ENCODE results near the gene ATP13A5. TPM values are rescaled to one million over a fixed set of nuclear protein-coding genes. Genes with fewer than 3 reads are reported as not detected.

ATP13A5 gene
- total RNA-seq, 2 donors from 2014 or later = 0.59 TPM; not detected in 1

DNA sequence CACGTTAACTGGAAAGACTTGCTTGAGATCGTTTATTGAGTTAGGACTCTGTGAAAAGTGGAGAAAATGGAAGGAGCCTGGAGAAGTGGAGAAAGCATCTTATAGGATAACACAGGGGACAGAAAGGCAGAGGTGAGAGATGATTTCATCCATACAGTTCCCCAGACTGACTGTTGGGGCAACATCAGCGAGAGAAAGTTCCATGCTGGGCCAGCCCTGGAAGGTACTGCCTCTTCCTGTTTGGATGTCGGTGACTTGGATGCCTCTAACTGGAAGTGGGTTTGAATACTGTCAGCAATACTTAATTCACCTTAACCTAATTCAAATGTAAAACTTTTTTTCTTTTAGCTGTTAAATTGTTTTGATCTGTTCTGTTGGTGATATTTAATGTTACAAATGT is 32.3 kb downstream of the ATP13A5 start:
- no peaks in the 10 kb centered on the region for H3K27me3 ChIP-seq (ENCODE audit: control insufficient read depth, insufficient read depth, low read length, poor library complexity, severe bottlenecking)
- TF ChIP-seq, protein P1, sequence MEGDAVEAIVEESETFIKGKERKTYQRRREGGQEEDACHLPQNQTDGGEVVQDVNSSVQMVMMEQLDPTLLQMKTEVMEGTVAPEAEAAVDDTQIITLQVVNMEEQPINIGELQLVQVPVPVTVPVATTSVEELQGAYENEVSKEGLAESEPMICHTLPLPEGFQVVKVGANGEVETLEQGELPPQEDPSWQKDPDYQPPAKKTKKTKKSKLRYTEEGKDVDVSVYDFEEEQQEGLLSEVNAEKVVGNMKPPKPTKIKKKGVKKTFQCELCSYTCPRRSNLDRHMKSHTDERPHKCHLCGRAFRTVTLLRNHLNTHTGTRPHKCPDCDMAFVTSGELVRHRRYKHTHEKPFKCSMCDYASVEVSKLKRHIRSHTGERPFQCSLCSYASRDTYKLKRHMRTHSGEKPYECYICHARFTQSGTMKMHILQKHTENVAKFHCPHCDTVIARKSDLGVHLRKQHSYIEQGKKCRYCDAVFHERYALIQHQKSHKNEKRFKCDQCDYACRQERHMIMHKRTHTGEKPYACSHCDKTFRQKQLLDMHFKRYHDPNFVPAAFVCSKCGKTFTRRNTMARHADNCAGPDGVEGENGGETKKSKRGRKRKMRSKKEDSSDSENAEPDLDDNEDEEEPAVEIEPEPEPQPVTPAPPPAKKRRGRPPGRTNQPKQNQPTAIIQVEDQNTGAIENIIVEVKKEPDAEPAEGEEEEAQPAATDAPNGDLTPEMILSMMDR (conservative IDR thresholded peaks at IDR 0.05) = no peak
- H3K4me1 ChIP-seq (ENCODE audit: control insufficient read depth, insufficient read depth, low read length) = peaks cover 10% of the 10 kb centered on the region
- 88 to 100% methylated on average over 3 to 4 of the region's 4 CpGs for WGBS, 2 experiments (ENCODE audit: insufficient coverage in 1 of 2, insufficient read length in 1 of 2)
- H3K9ac ChIP-seq (ENCODE audit: extremely low read depth, low read length, poor library complexity, severe bottlenecking) = no peak overlapping the region
- H3K36me3 ChIP-seq (ENCODE audit: control insufficient read depth, insufficient read depth, low read length) = no peaks in the 10 kb centered on the region
- no peaks in the 10 kb centered on the region for H3K9me3 Mint-ChIP-seq
- no peak overlapping the region for H3K27ac ChIP-seq (ENCODE audit: low read depth, low read length)
- H3K4me3 Mint-ChIP-seq = no peak overlapping the region
- H3K4me3 ChIP-seq (ENCODE audit: low read length) = no peak overlapping the region
- no peak overlapping the region for H3K27ac Mint-ChIP-seq
- DNase-seq = peak; percentile 69
- no peaks in the 10 kb centered on the region for H3K27me3 Mint-ChIP-seq (ENCODE audit: insufficient read depth)
- H3K4me1 Mint-ChIP-seq = peaks cover 26% of the 10 kb centered on the region
- no peaks in the 10 kb centered on the region for H3K9me3 ChIP-seq (ENCODE audit: control insufficient read depth, low read length)
- no peaks in the 10 kb centered on the region for H3K36me3 Mint-ChIP-seq (ENCODE audit: low read depth)

DNA sequence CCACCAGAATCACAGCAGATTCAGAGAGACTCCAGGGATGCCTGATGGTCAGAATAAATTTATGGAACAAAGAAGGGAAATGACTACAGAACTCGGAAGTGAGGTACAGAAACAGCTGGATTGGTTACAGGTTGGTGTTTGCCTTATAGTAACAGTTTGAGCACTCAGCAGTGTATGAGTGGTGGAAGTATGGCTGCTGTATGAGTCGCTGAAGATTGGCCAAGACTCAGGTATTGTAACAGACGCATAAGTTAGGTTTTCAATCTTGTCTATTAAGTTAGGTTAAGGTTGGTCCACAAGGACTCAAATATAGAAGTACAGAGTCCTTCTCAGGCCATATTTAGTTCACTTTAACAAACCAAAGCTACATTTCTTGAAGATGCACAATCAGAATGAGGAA is 33.1 kb downstream of the ATP13A5 start:
- Mint-ChIP-seq H3K4me1 (peaks cover 26% of the 10 kb centered on the region), H3K36me3 (ENCODE audit: low read depth) (no peaks in the 10 kb centered on the region), H3K9me3 (no peaks in the 10 kb centered on the region), H3K4me3 (no peak overlapping the region), H3K27me3 (ENCODE audit: insufficient read depth) (no peaks in the 10 kb centered on the region), H3K27ac (no peak overlapping the region)
- WGBS, 2 experiments (ENCODE audit: insufficient coverage in 1 of 2, insufficient read length in 1 of 2) = 90 to 93% methylated on average over 3 of the region's 3 CpGs
- Histone ChIP-seq H3K27me3 (ENCODE audit: control insufficient read depth, insufficient read depth, low read length, poor library complexity, severe bottlenecking) (no peaks in the 10 kb centered on the region), H3K4me3 (ENCODE audit: low read length) (no peak overlapping the region), H3K9ac (ENCODE audit: extremely low read depth, low read length, poor library complexity, severe bottlenecking) (no peak overlapping the region), H3K9me3 (ENCODE audit: control insufficient read depth, low read length) (no peaks in the 10 kb centered on the region), H3K27ac (ENCODE audit: low read depth, low read length) (no peak overlapping the region), H3K4me1 (ENCODE audit: control insufficient read depth, insufficient read depth, low read length) (peaks cover 10% of the 10 kb centered on the region), H3K36me3 (ENCODE audit: control insufficient read depth, insufficient read depth, low read length) (no peaks in the 10 kb centered on the region)
- no peak for DNase-seq
- TF ChIP-seq, protein P1 (conservative IDR thresholded peaks at IDR 0.05) = no peak

DNA sequence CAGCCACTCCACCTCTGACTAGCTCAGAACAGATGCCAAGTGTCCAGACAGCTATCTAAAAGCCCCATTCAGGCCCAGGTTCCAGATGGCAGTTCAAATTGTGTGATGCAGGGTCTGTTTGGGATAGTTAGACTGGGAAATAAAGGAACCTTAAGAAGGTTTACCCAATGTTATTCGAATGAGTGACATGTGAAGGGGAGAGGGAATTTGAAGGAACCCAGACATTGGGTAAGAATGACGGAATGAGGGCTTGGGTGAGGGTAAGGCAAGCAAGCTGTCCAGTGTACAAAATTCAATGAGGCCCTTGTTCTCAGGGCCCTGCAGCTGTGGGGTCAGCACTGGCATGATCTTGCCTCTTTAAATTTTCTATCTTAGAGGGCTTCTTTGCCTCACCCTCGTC is 34.1 kb downstream of the ATP13A5 start:
- no peaks in the 10 kb centered on the region for H3K36me3 ChIP-seq (ENCODE audit: control insufficient read depth, insufficient read depth, low read length)
- TF ChIP-seq, protein P1 (conservative IDR thresholded peaks at IDR 0.05) = no peak
- H3K27me3 ChIP-seq (ENCODE audit: control insufficient read depth, insufficient read depth, low read length, poor library complexity, severe bottlenecking) = no peaks in the 10 kb centered on the region
- no peaks in the 10 kb centered on the region for H3K9me3 ChIP-seq (ENCODE audit: control insufficient read depth, low read length)
- Mint-ChIP-seq H3K36me3 (ENCODE audit: low read depth) (no peaks in the 10 kb centered on the region), H3K9me3 (no peaks in the 10 kb centered on the region), H3K4me3 (no peak overlapping the region), H3K4me1 (peaks cover 24% of the 10 kb centered on the region), H3K27me3 (ENCODE audit: insufficient read depth) (no peaks in the 10 kb centered on the region), H3K27ac (no peak overlapping the region)
- peaks cover 10% of the 10 kb centered on the region for H3K4me1 ChIP-seq (ENCODE audit: control insufficient read depth, insufficient read depth, low read length)
- no peak overlapping the region for H3K9ac ChIP-seq (ENCODE audit: extremely low read depth, low read length, poor library complexity, severe bottlenecking)
- no peak for DNase-seq
- H3K4me3 ChIP-seq (ENCODE audit: low read length) = no peak overlapping the region
- 51 to 64% methylated on average over 3 of the region's 3 CpGs for WGBS, 2 experiments (ENCODE audit: insufficient coverage in 1 of 2, insufficient read length in 1 of 2)
- no peak overlapping the region for H3K27ac ChIP-seq (ENCODE audit: low read depth, low read length)

Measured in endodermal cell (in vitro differentiated cells).